Hepatocyte (in vitro differentiated cells): Measurements from ENCODE around the gene PTPRR. TPM values are rescaled to one million over a fixed set of nuclear protein-coding genes. Genes with fewer than 3 reads are reported as not detected.

Source experiments
- DNase-seq: peaks from one replicate; pipeline ENCODE4 v3.0.0-alpha.2; 2016; ENCODE audit warnings: low spot score
- H2AFZ ChIP-seq: fragments of 200-600 bp; sonication (generic); 2 replicates; pipeline ENCODE4 v1.6.0; 2016; ENCODE audit warnings: antibody characterized with exemption, mild to moderate bottlenecking
- H3K27ac ChIP-seq: fragments of 200-600 bp; sonication (generic); 2 replicates; pipeline ENCODE4 v1.5.1; 2016; ENCODE audit warnings: mild to moderate bottlenecking
- H3K27me3 ChIP-seq: fragments of 200-600 bp; sonication (generic); 2 replicates; pipeline ENCODE4 v1.6.1; 2016
- H3K36me3 ChIP-seq: fragments of 200-600 bp; sonication (generic); replicated peaks from 2 replicates; pipeline ENCODE4 v1.5.1; 2016; ENCODE audit warnings: low read depth; ENCODE audit not compliant: insufficient read depth
- H3K4me1 ChIP-seq: fragments of 200-600 bp; sonication (generic); 2 replicates; pipeline ENCODE4 v1.5.1; 2016; ENCODE audit warnings: mild to moderate bottlenecking, moderate library complexity; ENCODE audit not compliant: insufficient read depth
- H3K4me2 ChIP-seq: fragments of 200-600 bp; sonication (generic); 2 replicates; pipeline ENCODE4 v1.6.0; 2016
- H3K4me3 ChIP-seq: fragments of 200-600 bp; sonication (generic); 2 replicates; pipeline ENCODE4 v1.5.1; 2016; ENCODE audit warnings: mild to moderate bottlenecking
- H3K79me2 ChIP-seq: fragments of 200-600 bp; sonication (generic); 2 replicates; pipeline ENCODE4 v1.6.0; 2017; ENCODE audit warnings: mild to moderate bottlenecking
- H3K9me2 ChIP-seq: fragments of 200-600 bp; sonication (generic); replicated peaks from 2 replicates; pipeline ENCODE4 v1.6.0; 2017; ENCODE audit warnings: mild to moderate bottlenecking; ENCODE audit not compliant: insufficient read depth
- H3K9me3 ChIP-seq: fragments of 200-600 bp; sonication (generic); 2 replicates; pipeline ENCODE4 v1.5.1; 2016; ENCODE audit warnings: low read depth, mild to moderate bottlenecking
- H4K20me1 ChIP-seq: fragments of 200-600 bp; sonication (generic); 2 replicates; pipeline ENCODE4 v1.6.0; 2016; ENCODE audit warnings: mild to moderate bottlenecking; ENCODE audit not compliant: insufficient read depth, poor library complexity, severe bottlenecking
- EZH2 ChIP-seq: fragments of 200-600 bp; sonication (generic); IDR thresholded peaks from 2 replicates; pipeline ENCODE4 v1.6.1; 2016; ENCODE audit warnings: antibody characterized with exemption, mild to moderate bottlenecking, borderline replicate concordance
- EZH2phosphoT487 ChIP-seq: fragments of 200-600 bp; sonication (generic); IDR thresholded peaks from one replicate; pipeline ENCODE4 v1.6.1; 2018; ENCODE audit warnings: antibody characterized with exemption, mild to moderate bottlenecking, low read depth, moderate library complexity; ENCODE audit not compliant: unreplicated experiment, severe bottlenecking
- WGBS: methylation state at CpG from one replicate; pipeline ENCODE4 v1.1.6; 2016; ENCODE audit warnings: low lambda C conversion rate; ENCODE audit errors: missing lambda C conversion rate; 5-methylcytosine and 5-hydroxymethylcytosine counted together
- polyA plus RNA-seq: library from polyadenylated mRNA; unstranded; fragments of >200 nt; fragmentation: Nextera tagmentation; extraction: Ambion mirVana; gene quantifications from 2 replicates; pipeline ENCODE4 v1.2.1, GENCODE V29; 2016
- total RNA-seq: library from RNA; depleted of rRNA; stranded (reverse); fragments of >200 nt; gene quantifications from 2 replicates; pipeline ENCODE4 v1.2.3, GENCODE V29; 2014
- TF ChIP-seq, protein P1 (sequence below): fragments of 200-600 bp; sonication (generic); IDR thresholded peaks from 2 replicates; pipeline ENCODE4 v1.5.1; 2016; ENCODE audit warnings: antibody characterized with exemption, mild to moderate bottlenecking; ENCODE audit not compliant: poor library complexity

PTPRR gene
- total and polyA plus RNA-seq, 2 experiments from 2014 or later: 1.9 to 4.8 TPM

DNA sequence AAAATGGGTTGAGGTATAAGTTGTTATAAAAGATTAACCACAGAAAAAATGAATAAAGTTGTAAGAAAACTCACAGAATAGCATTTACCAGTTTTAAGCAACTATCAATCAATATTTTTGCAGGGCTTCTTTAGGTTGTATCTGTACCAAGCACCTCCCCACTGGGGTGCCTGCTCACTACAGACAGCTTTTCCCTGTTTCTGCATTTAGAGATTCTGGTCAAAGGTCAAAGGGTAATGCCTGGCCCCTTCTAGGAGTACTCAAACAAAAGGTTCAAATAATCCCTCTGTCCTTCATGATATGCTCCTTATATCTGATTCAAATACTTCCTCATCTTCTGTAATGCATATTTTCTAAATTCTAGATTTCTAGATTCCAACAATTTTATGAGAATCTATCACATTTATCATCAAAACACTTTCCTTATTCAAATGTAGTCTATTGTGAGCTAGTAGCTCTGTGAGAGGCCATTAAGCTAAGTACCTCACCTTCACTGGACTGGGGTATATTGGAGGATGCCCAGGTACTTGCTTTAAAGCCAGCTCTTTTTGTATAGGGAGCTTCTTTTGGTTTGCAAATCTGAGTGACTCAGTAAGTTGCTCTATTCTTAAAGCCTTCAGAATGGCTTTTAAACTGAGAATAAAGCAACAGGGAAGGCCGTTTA is 162.6 kb downstream of the PTPRR start:
- H2AFZ ChIP-seq: peak overlapping the region; percentile 4
- no peaks in the 10 kb centered on the region for H3K27me3 ChIP-seq
- no peak overlapping the region for H3K27ac ChIP-seq
- no peaks in the 10 kb centered on the region for H3K36me3 ChIP-seq
- DNase-seq: no peak
- no peaks in the 10 kb centered on the region for H4K20me1 ChIP-seq
- no peaks in the 10 kb centered on the region for H3K9me2 ChIP-seq
- TF ChIP-seq, protein P1, sequence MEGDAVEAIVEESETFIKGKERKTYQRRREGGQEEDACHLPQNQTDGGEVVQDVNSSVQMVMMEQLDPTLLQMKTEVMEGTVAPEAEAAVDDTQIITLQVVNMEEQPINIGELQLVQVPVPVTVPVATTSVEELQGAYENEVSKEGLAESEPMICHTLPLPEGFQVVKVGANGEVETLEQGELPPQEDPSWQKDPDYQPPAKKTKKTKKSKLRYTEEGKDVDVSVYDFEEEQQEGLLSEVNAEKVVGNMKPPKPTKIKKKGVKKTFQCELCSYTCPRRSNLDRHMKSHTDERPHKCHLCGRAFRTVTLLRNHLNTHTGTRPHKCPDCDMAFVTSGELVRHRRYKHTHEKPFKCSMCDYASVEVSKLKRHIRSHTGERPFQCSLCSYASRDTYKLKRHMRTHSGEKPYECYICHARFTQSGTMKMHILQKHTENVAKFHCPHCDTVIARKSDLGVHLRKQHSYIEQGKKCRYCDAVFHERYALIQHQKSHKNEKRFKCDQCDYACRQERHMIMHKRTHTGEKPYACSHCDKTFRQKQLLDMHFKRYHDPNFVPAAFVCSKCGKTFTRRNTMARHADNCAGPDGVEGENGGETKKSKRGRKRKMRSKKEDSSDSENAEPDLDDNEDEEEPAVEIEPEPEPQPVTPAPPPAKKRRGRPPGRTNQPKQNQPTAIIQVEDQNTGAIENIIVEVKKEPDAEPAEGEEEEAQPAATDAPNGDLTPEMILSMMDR: no peak
- no peak for TF ChIP-seq EZH2phosphoT487
- no peak for TF ChIP-seq EZH2
- WGBS: 77% methylated on average over 1 of the region's 1 CpG
- H3K9me3 ChIP-seq: no peaks in the 10 kb centered on the region
- H3K4me3 ChIP-seq: no peak overlapping the region
- H3K4me2 ChIP-seq: no peak overlapping the region
- peaks cover 15% of the 10 kb centered on the region for H3K4me1 ChIP-seq
- H3K79me2 ChIP-seq: no peaks in the 10 kb centered on the region

DNA sequence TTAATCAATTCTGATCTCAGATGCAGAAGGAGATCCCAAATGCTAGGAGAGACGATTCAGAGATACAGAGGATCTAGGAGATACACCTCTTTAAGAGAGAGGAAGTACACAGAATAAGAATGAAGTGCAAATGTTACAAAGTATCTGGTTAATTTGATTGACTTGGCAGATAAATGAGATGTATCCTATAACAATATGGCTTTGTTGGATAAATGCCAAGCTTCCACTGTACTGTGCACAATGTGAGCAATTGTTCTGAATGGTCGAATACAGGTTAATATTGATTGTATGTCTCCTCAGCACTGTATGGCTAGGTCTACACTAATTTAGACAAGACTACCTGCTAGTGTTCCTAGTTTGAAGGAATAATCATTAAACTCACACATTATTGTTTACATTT is 163.7 kb downstream of the PTPRR start:
- H3K27ac ChIP-seq: peak overlapping the region; percentile 18
- no peaks in the 10 kb centered on the region for H3K79me2 ChIP-seq
- TF ChIP-seq, protein P1: no peak
- TF ChIP-seq EZH2 (no peak), EZH2phosphoT487 (no peak)
- H3K4me2 ChIP-seq: no peak overlapping the region
- peaks cover 15% of the 10 kb centered on the region for H3K4me1 ChIP-seq
- H2AFZ ChIP-seq: no peak overlapping the region
- H3K36me3 ChIP-seq: no peaks in the 10 kb centered on the region
- H3K4me3 ChIP-seq: no peak overlapping the region
- no peaks in the 10 kb centered on the region for H4K20me1 ChIP-seq
- WGBS: 74% methylated on average over 2 of the region's 2 CpGs
- H3K9me3 ChIP-seq: no peaks in the 10 kb centered on the region
- no peaks in the 10 kb centered on the region for H3K27me3 ChIP-seq
- H3K9me2 ChIP-seq: no peaks in the 10 kb centered on the region
- DNase-seq: no peak

DNA sequence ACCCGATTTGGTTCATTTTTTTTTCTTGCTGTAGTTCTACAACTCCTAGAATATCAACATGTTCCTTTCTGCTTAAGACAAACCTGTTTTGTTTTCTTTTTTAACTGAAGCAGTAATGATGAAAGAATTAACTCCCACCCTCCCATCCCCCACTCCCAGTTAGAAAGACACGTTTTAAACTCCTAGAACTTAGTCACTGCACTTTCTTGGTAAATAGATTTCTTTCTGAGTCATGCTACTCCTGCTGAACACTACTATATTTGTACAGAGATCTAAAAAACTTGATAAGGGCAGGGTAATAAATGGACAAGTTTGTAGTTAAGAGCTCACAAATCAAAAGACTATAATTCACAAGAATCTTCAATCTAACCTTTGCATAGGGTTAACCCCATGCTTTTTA is 164.4 kb downstream of the PTPRR start:
- Histone ChIP-seq H3K27ac (peak overlapping the region; percentile 50), H3K4me1 (peaks cover 15% of the 10 kb centered on the region), H3K36me3 (no peaks in the 10 kb centered on the region), H3K27me3 (no peaks in the 10 kb centered on the region), H3K9me3 (no peaks in the 10 kb centered on the region), H3K79me2 (no peaks in the 10 kb centered on the region), H2AFZ (no peak overlapping the region), H4K20me1 (no peaks in the 10 kb centered on the region), H3K4me3 (no peak overlapping the region), H3K9me2 (no peaks in the 10 kb centered on the region), H3K4me2 (peak overlapping the region; percentile 52)
- TF ChIP-seq EZH2phosphoT487 (no peak), EZH2 (no peak)
- TF ChIP-seq, protein P1: no peak
- peak; percentile 70 for DNase-seq
- 33% methylated on average over 2 of the region's 2 CpGs for WGBS
